Measurements from ENCODE around the gene CHD6. TPM values are rescaled to one million over a fixed set of nuclear protein-coding genes. Genes with fewer than 3 reads are reported as not detected.

The CHD6 gene
- total RNA-seq, 1 experiment from 2014 or later = 26.6 TPM

GRCh38 chr20:41643504-41643938 lies 25.3 kb upstream of the CHD6 start:
- no peaks in the 10 kb centered on the region for H3K9me3 ChIP-seq (ENCODE audit: control insufficient read depth in 1 of 2, insufficient read depth in 1 of 2, low read depth in 1 of 2, low read length in 2 of 2)
- CTCF ChIA-PET = no interaction called here
- H3K27ac ChIP-seq (ENCODE audit: low read depth, low read length) = no peak overlapping the region
- H3K4me3 ChIP-seq (replicated peaks in 1 of 2; ENCODE audit: low read depth in 1 of 2, low read length in 2 of 2) = no peak overlapping the region
- peak overlapping the region; percentile 48 for H3K4me2 ChIP-seq (ENCODE audit: low read length)
- BruUV-seq (replicated peaks) = no TSS peak
- ATAC-seq (peak; percentile 66; the same call in 1 of the 2 replicates), DNase-seq (ENCODE audit: low read depth, low spot score) (peak; percentile 6)
- H2AFZ ChIP-seq (ENCODE audit: low read depth, low read length, poor library complexity, severe bottlenecking) = peak overlapping the region; percentile 44
- H3K9ac ChIP-seq (ENCODE audit: low read length) = no peak overlapping the region
- no peaks in the 10 kb centered on the region for H3K36me3 ChIP-seq (ENCODE audit: control insufficient read depth in 1 of 2, insufficient read depth in 2 of 2, low read length in 2 of 2)
- H3K27me3 ChIP-seq (ENCODE audit: insufficient read depth, low read length) = peaks cover 22% of the 10 kb centered on the region
- TF ChIP-seq, protein P1, sequence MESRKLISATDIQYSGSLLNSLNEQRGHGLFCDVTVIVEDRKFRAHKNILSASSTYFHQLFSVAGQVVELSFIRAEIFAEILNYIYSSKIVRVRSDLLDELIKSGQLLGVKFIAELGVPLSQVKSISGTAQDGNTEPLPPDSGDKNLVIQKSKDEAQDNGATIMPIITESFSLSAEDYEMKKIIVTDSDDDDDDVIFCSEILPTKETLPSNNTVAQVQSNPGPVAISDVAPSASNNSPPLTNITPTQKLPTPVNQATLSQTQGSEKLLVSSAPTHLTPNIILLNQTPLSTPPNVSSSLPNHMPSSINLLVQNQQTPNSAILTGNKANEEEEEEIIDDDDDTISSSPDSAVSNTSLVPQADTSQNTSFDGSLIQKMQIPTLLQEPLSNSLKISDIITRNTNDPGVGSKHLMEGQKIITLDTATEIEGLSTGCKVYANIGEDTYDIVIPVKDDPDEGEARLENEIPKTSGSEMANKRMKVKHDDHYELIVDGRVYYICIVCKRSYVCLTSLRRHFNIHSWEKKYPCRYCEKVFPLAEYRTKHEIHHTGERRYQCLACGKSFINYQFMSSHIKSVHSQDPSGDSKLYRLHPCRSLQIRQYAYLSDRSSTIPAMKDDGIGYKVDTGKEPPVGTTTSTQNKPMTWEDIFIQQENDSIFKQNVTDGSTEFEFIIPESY (IDR thresholded peaks at IDR 0.05; ENCODE audit: extremely low read depth, insufficient replicate concordance, low read length) = no peak
- TF ChIP-seq ELF1 (IDR thresholded peaks at IDR 0.05; ENCODE audit: borderline replicate concordance, low read depth) (no peak), REST (IDR thresholded peaks at IDR 0.05; ENCODE audit: low read depth) (no peak), SRF (IDR thresholded peaks at IDR 0.05; ENCODE audit: low read depth) (no peak), CBX3 (IDR thresholded peaks at IDR 0.05; ENCODE audit: low read depth) (no peak), SP1 (IDR thresholded peaks at IDR 0.05; ENCODE audit: low read depth) (no peak), EGR1 (IDR thresholded peaks at IDR 0.05; ENCODE audit: low read depth) (no peak), EZH2phosphoT487 (IDR thresholded peaks at IDR 0.05; ENCODE audit: borderline replicate concordance) (no peak), ZNF274 (IDR thresholded peaks at IDR 0.05; ENCODE audit: low read depth, low read length) (no peak), POLR2A (IDR thresholded peaks at IDR 0.05; ENCODE audit: borderline replicate concordance, extremely low read depth, insufficient read depth, insufficient read length) (no peak), RAD21 (IDR thresholded peaks at IDR 0.05; ENCODE audit: low read depth) (no peak), MAX (IDR thresholded peaks at IDR 0.05) (no peak), CEBPB (IDR thresholded peaks at IDR 0.05; ENCODE audit: low read depth) (no peak), TCF7L2 (IDR thresholded peaks at IDR 0.05; ENCODE audit: borderline replicate concordance, extremely low read depth, insufficient read depth, insufficient read length) (no peak), YY1 (IDR thresholded peaks at IDR 0.05; ENCODE audit: extremely low read depth, insufficient replicate concordance, low read depth, low read length) (no peak), SIN3A (IDR thresholded peaks at IDR 0.05; ENCODE audit: low read depth) (no peak), ZFX (IDR thresholded peaks at IDR 0.05) (no peak)
- TF ChIP-seq, protein P2, sequence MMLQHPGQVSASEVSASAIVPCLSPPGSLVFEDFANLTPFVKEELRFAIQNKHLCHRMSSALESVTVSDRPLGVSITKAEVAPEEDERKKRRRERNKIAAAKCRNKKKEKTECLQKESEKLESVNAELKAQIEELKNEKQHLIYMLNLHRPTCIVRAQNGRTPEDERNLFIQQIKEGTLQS (IDR thresholded peaks at IDR 0.05) = no peak
- TF ChIP-seq, protein P3, sequence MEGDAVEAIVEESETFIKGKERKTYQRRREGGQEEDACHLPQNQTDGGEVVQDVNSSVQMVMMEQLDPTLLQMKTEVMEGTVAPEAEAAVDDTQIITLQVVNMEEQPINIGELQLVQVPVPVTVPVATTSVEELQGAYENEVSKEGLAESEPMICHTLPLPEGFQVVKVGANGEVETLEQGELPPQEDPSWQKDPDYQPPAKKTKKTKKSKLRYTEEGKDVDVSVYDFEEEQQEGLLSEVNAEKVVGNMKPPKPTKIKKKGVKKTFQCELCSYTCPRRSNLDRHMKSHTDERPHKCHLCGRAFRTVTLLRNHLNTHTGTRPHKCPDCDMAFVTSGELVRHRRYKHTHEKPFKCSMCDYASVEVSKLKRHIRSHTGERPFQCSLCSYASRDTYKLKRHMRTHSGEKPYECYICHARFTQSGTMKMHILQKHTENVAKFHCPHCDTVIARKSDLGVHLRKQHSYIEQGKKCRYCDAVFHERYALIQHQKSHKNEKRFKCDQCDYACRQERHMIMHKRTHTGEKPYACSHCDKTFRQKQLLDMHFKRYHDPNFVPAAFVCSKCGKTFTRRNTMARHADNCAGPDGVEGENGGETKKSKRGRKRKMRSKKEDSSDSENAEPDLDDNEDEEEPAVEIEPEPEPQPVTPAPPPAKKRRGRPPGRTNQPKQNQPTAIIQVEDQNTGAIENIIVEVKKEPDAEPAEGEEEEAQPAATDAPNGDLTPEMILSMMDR (IDR thresholded peaks at IDR 0.05 in 2 of 3, conservative IDR thresholded peaks at IDR 0.05 in 1 of 3; ENCODE audit: borderline replicate concordance in 1 of 3, insufficient read depth in 1 of 3, low read depth in 2 of 3, low read length in 2 of 3) = no peak
- H3K4me1 ChIP-seq (ENCODE audit: control insufficient read depth in 1 of 2, insufficient read depth in 2 of 2, low read length in 2 of 2) = peaks cover 0 to 11% of the 10 kb centered on the region in 2 experiments; a peak in 2 of 4 replicates
- RAD21 ChIA-PET (ENCODE audit: low non-redundant PET in 1 of 2, low total read pairs in 2 of 2, uncharacterized antibody in 2 of 2, unreplicated experiment in 2 of 2) = no interaction called here
- POLR2A ChIA-PET = no interaction called here
- intact Hi-C loops (cut with micrococcal nuclease) = no loop called here
- no peaks in the 10 kb centered on the region for H4K20me1 ChIP-seq (ENCODE audit: insufficient read depth)
- no peaks in the 10 kb centered on the region for H3K79me2 ChIP-seq (ENCODE audit: insufficient read depth, low read length)
- no peaks in the 10 kb centered on the region for H3K9me2 ChIP-seq (ENCODE audit: insufficient read depth)

Data from HCT116 (cell line).